ENCODE data around the gene NES. TPM values are rescaled to one million over a fixed set of nuclear protein-coding genes. Genes with fewer than 3 reads are reported as not detected.

Gene NES
- polyA plus RNA-seq, 1 of the 3 experiments (the other 2 are of a cell fraction): 15.8 TPM

DNA sequence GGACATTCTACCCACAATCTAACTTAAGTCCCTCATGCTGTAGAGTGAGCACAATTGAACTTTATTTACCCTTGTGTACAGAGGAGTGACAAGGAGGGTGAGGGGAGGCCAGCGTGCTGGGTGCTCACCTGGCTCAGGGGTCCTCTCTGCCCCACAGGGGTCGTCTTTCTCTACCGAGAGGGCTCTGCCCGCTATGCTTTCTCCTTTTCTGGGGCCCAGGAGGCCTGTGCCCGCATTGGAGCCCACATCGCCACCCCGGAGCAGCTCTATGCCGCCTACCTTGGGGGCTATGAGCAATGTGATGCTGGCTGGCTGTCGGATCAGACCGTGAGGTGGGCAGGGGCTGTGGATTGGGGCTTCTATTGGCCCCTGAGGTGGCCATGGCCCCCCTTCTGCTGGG is 29.9 kb downstream of the NES start:
- no peaks in the 10 kb centered on the region for H3K36me3 ChIP-seq (replicated peaks in 1 of 2; ENCODE audit: control insufficient read depth in 1 of 2, insufficient read depth in 2 of 2, low read length in 1 of 2)
- peaks cover 4% of the 10 kb centered on the region; the same call in 1 of the 2 replicates for H4K20me1 ChIP-seq (ENCODE audit: insufficient read depth)
- H3K9me2 ChIP-seq: no peaks in the 10 kb centered on the region
- CTCF ChIA-PET: interaction anchor here (0.8 to 17.8 kb wide), 5 partner anchors 11 to 262 kb away, joined by 3 to 252 read pairs (median 12); partner anchors contain the start of gene NES
- no peak overlapping the region for H3K4me3 ChIP-seq (ENCODE audit: low read depth in 2 of 2, low read length in 1 of 2)
- no peak for TF ChIP-seq NFIC (IDR thresholded peaks at IDR 0.05; ENCODE audit: borderline replicate concordance)
- peaks cover 0 to 1% of the 10 kb centered on the region in 2 experiments; a peak in 1 of 4 replicates for H3K4me1 ChIP-seq (ENCODE audit: control insufficient read depth in 1 of 2, insufficient read depth in 2 of 2, low read depth in 1 of 2, low read length in 1 of 2)
- H3K27me3 ChIP-seq (ENCODE audit: insufficient read depth): peaks cover 6% of the 10 kb centered on the region
- WGBS (ENCODE audit: low lambda C conversion rate): 67% methylated on average over 3 of the region's 10 CpGs
- POLR2A ChIA-PET: no interaction called here
- H3K79me2 ChIP-seq (ENCODE audit: insufficient read depth): no peaks in the 10 kb centered on the region
- no peak overlapping the region for H3K4me2 ChIP-seq
- H3K9me3 ChIP-seq: no peaks in the 10 kb centered on the region
- no peak overlapping the region for H3K27ac ChIP-seq (ENCODE audit: low read depth in 2 of 2, low read length in 1 of 2)
- H2AFZ ChIP-seq (ENCODE audit: low read depth): no peak overlapping the region
- peaks cover 5% of the 10 kb centered on the region for H3F3A ChIP-seq (replicated peaks; ENCODE audit: insufficient read depth)
- no peak for DNase-seq
- no peak overlapping the region for H3K9ac ChIP-seq

- CTCF ChIA-PET: interaction anchor here (0.8 to 17.8 kb wide), 9 partner anchors 12 to 261 kb away, joined by 3 to 252 read pairs (median 4); partner anchors contain the start of gene HAPLN2
- H3F3A ChIP-seq (replicated peaks; ENCODE audit: insufficient read depth): peaks cover 5% of the 10 kb centered on the region
- no peaks in the 10 kb centered on the region for H3K9me2 ChIP-seq
- H3K9me3 ChIP-seq: no peaks in the 10 kb centered on the region
- no peak overlapping the region for H3K27ac ChIP-seq (ENCODE audit: low read depth in 2 of 2, low read length in 1 of 2)
- H3K4me2 ChIP-seq: no peak overlapping the region
- TF ChIP-seq RCOR1 (IDR thresholded peaks at IDR 0.05; ENCODE audit: low read length) (no peak), TCF12 (IDR thresholded peaks at IDR 0.05) (no peak), TEAD4 (IDR thresholded peaks at IDR 0.05; ENCODE audit: borderline replicate concordance, insufficient read depth) (no peak), REST (IDR thresholded peaks at IDR 0.05; ENCODE audit: low read depth, low read length) (no peak), ELF1 (IDR thresholded peaks at IDR 0.05) (no peak), PBX3 (IDR thresholded peaks at IDR 0.05) (no peak), YY1 (IDR thresholded peaks at IDR 0.05; ENCODE audit: low read depth) (no peak), RAD21 (IDR thresholded peaks at IDR 0.05; ENCODE audit: low read length) (no peak), JUND (IDR thresholded peaks at IDR 0.05) (no peak), MXI1 (IDR thresholded peaks at IDR 0.05; ENCODE audit: low read depth, low read length) (no peak), GATA2 (CRISPR knock-in tag; IDR thresholded peaks at IDR 0.05) (no peak), NFIC (IDR thresholded peaks at IDR 0.05; ENCODE audit: borderline replicate concordance) (no peak), NRF1 (IDR thresholded peaks at IDR 0.05; ENCODE audit: low read depth, low read length) (no peak), CHD2 (IDR thresholded peaks at IDR 0.05; ENCODE audit: low read length, partially characterized antibody) (no peak), SMC3 (IDR thresholded peaks at IDR 0.05; ENCODE audit: low read depth, low read length) (no peak)
- no peaks in the 10 kb centered on the region for H3K79me2 ChIP-seq (ENCODE audit: insufficient read depth)
- DNase-seq: no peak
- H2AFZ ChIP-seq (ENCODE audit: low read depth): no peak overlapping the region
- peaks cover 10% of the 10 kb centered on the region for H3K27me3 ChIP-seq (ENCODE audit: insufficient read depth)
- no peaks in the 10 kb centered on the region for H3K36me3 ChIP-seq (replicated peaks in 1 of 2; ENCODE audit: control insufficient read depth in 1 of 2, insufficient read depth in 2 of 2, low read length in 1 of 2)
- peaks cover 0 to 3% of the 10 kb centered on the region in 2 experiments; a peak in 1 of 4 replicates for H3K4me1 ChIP-seq (ENCODE audit: control insufficient read depth in 1 of 2, insufficient read depth in 2 of 2, low read depth in 1 of 2, low read length in 1 of 2)
- 93% methylated on average over 46 of the region's 51 CpGs for WGBS (ENCODE audit: low lambda C conversion rate)
- H3K4me3 ChIP-seq (ENCODE audit: low read depth in 2 of 2, low read length in 1 of 2): no peak overlapping the region
- H3K9ac ChIP-seq: no peak overlapping the region
- POLR2A ChIA-PET: interaction anchor here (1.3 kb wide), 1 partner anchor 30 kb away, joined by 4 read pairs; the partner anchor contains the start of gene NES
- no peaks in the 10 kb centered on the region for H4K20me1 ChIP-seq (ENCODE audit: insufficient read depth)
Observed at GRCh38 chr1:156646738-156647211, 30.4 kb downstream of the NES start.

Measured in SK-N-SH (cell line).